Measurements from ENCODE around the gene GREB1.

Gene GREB1

DNA sequence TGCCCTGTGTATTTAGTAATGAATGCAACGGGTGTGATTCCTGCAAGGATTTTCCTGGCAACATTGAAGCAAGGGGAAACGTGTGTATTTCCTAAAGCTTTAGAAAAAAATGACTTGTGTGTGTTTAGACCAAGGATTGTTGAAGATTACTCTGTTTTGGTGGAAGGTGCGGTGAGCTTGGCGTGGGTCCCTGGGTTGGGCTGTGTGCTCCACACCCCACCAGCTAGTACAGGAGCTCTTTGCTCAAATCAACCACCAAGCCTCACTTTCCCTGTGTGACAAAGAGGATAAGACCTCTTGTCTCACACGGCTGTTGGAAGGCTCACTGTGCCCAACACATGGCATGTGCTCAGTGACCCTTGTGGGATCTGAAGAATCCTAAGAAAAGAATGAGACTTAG is 21.4 kb upstream of the GREB1 start:
- no peak for DNase-seq (ENCODE audit: low spot score)

DNA sequence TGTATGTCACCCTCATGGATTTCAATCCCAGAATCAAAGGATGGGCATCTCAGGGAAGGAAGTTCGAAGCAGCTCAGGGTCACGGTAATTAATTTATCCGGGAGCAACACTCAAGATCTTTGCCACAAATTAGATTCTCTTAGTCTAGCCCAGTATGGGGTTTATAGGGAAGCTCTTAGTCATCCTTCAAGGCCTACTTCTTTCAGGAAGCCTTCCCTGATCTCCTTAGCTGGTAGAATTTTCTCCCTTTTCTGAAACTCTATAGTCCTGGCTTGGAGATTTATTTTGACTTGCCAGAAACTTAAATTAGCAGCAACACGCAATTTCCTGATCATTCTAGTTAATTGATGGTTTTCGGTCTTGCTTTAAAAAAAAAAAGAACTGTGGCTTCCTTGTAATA is 20.5 kb upstream of the GREB1 start:
- no peak for DNase-seq (ENCODE audit: low spot score)

DNA sequence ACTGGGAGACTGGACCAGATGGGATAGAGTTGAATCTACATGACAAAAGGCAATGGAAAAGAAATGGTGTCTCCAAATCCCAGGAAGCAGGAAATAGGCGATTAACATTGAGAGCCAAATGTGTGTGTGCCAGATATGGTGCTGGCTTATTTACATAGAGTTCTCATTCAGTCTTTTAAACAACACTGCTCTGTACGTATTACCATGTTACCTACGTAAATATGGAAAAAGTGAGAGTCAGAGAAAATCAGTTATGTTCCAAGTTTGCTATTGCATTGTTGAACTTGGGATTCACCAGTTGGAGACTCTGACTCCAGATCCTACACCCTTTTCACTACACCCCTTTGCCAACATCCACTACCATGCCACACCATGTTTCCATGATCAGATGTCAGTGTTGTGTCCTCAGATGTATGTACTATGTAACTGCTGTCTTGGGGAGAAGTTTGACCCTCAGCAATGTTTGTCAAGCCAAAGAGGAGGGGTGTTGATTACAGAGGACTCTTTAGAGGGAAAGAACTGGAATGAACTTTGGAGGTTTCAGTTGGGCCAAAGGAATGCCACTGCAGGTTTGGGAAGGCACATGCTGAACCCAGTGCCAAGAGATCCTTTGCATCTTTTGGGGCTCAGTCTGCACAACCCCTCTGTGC is 19.6 kb upstream of the GREB1 start:
- DNase-seq (ENCODE audit: low spot score) = no peak

DNA sequence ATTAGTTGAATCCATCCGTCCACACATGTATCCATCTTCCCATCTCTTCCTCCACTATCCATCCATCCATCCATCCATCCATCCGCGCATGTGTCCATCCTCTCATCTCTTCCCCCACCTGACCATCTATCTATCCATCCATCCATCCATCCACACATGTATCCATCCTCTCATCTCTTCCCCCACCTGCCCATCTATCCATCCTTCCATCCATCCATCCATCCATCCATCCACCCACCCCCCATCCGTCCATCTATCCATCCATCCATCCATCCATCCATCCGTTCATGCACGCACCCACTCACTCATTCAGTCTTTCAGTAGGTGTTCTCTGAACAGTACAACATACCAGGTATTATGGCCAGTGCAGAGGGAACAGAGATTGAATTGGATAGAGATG is 18.9 kb upstream of the GREB1 start:
- DNase-seq (ENCODE audit: low spot score) = no peak

DNA sequence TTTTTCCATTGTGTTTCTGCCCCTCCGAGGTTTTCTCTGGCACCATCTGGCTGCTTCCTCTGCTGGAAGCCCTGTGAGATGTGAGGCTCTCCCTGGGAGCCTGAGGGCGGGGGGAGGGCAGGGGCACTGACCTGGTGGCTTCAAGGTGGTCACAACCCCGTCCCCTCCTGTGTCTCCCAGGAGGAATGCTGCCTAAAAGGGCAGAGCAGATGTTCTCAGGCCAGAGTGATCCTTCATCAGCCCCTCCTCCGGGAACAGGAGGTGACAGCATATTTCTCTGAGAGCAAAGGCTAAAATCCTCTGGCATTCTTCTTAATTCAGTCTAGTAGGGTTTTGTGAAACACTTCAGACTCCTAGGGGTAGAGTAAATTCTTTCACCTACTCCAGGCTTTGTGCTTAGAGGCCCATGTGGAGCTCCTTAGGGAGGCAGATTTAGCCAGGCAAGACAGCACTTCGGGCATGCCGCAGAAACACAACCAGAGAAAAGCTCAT is 18.3 kb upstream of the GREB1 start:
- no peak for DNase-seq (ENCODE audit: low spot score)

DNA sequence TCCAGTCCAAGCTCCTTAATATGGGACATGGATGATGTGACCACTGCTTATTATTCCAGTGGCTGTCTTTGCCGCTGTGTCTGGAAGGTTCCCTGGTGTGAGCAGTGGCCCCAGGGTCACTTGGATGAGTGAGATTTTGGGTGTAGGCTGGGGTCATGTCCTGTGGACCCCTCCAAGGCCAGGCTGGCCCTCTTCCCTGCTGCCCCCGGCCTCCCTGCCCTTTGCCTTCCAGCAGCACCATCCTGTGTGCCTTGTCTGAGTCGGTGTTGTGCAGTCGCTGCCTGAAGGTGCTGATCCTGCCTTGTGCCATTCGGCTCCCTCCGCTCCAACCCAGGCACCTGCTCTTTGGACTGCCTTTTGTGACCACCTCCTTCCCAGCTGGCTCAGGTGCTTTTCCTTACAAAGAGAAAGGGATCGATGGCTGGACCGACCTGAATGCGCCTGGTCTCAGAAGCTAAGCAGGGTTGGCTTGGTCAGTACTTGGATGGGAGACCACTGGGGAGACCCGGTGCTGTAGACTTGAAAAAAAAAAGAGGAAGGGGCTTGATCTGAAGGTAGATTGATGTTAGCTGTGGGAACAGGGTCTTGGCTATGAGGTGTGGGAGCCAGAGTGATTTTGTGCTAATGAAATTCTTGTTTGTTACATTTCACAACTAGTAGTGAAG is 16.7 kb upstream of the GREB1 start:
- no peak for DNase-seq (ENCODE audit: low spot score)

DNA sequence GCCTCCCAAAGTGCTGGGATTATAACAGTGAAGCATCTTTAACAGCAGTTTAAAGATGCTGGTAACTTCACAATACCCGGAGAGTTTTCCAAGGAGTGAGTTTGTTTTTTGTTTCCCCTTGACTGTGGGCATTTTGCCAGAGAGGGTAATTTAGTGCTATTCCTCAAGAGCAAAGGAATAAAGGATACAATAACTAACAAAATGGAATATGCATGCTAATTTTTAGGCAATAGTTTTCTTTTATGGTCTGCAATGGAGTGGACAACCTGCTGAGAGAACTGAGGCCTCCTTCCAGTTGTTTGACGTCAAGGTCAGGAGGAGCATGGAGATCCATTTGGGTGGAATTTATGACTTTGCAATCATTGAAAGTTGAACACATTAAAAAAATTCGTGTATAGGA is 15.9 kb upstream of the GREB1 start:
- DNase-seq (ENCODE audit: low spot score) = no peak

DNA sequence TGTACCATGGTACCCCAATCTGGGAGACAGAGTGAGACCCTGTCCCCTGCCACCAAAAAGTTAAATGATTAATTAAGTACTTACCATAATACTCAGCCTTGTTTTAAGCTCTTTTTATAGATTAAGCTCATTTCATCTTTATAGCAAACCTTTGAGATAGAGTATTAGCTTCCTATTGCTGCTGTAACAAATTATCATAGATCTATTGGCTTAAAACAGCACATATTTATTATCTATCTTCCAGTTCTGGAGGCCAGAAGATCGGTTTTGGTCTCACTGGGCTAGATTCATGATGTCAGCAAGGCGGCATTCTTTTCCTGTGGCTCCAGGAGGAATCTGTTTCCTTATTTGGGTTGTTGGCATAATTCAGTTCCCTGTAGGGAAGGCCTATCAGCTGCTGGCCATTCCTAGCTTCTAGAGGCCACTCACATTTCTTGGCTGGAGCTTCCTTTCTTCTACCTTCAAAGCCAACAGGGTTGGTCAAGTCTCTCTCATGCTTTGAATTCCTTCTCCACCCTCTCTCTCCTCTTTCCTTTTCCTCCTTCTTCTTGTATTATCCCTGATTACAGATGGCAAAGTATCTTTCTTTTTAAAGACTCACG is 13.7 kb upstream of the GREB1 start:
- no peak for DNase-seq (ENCODE audit: low spot score)

DNA sequence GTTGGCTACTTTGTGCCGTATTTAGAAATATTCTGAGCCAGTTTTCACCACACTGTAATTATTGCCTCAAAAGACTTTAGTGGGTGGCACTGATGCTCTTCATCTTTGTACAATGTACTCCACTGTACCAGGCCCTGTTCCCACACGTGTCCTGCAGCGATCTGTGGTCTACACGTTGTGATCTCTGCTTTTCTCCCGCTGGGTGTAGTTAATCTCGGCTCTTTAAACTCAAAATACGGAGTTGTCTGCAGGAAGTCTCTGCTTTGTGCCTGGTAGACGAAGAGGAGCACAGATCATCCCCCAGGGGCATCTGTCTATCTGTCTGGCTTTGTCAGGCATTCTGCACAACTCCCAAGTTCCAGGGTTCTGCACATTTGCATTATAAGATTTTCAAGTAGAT is 12.1 kb upstream of the GREB1 start:
- no peak for DNase-seq (ENCODE audit: low spot score)

DNA sequence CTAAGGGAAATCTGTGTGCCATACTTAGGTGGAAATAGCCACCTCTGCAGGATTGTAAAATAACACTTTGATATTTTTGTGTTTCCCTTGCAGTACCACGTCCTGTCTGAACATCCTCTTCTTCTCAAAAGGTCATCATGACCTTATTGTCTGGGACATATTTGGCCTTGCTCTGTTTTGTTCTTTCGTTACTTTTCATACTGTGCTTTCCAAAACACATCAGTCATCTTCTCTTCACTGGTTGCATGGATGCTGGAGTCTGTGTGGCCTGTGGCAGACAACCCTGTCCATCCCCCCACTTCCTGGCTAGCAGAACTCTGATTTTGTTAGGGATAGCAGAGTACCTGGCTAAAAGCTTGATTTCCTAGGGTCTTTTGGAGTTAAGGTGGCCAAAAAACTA is 9.4 kb upstream of the GREB1 start:
- DNase-seq (ENCODE audit: low spot score) = no peak

DNA sequence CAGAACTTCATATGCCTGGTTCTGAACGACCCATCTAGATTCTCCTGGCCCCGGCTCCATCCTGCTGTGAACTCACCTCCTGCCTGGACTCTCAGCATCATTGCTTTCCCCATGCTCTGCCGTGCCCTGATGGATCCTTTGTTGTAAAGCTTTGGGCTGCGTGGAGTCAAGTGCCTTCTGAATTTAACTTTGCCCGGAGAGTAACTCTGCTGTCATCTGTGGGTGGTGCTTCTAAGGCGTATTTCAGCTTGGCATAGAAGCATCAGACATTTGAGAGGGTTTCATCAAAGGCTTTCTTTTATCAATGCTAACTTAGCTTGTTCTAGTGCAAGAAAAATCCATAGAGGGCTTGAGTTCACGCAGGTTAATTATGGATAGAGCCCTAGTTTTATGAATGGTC is 8.1 kb upstream of the GREB1 start:
- no peak for DNase-seq (ENCODE audit: low spot score)

DNA sequence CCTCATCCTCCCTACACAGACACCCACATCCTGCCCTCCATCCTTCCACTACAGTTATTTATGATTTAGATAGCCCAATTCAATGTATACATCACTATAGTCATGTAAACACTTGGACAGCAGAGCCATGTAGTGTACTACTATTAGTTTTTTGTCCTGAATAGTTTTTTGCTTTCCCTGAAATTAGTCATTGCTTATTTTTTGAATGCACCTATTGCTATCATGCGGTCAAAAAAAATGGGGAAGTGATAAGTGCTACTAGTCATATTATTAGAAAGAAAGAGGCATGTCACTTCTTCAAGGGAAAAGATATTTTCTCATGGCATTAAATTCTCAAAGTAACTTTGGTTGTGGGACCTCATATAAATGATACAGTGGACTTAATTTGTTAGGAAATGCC is 6.8 kb upstream of the GREB1 start:
- DNase-seq (ENCODE audit: low spot score) = no peak

DNA sequence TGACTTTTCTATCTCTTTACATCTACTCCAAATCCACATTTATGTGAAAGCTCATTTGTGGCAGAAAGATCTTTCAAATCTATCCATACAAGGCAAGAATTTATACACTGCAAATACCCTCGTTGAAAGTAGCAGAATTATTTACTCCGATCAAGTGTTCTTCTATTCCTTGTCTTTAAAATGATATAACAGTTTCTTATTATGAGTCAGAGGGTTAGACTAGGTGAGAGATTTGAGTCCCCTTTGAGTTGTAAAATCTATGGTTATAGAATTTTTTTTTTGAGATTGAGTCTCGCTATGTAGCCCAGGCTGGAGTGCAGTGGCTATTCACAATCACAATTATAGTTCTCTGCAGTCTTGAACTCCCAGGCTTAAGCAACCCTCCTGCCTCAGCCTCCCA is 5.6 kb upstream of the GREB1 start:
- DNase-seq (ENCODE audit: low spot score) = no peak

DNA sequence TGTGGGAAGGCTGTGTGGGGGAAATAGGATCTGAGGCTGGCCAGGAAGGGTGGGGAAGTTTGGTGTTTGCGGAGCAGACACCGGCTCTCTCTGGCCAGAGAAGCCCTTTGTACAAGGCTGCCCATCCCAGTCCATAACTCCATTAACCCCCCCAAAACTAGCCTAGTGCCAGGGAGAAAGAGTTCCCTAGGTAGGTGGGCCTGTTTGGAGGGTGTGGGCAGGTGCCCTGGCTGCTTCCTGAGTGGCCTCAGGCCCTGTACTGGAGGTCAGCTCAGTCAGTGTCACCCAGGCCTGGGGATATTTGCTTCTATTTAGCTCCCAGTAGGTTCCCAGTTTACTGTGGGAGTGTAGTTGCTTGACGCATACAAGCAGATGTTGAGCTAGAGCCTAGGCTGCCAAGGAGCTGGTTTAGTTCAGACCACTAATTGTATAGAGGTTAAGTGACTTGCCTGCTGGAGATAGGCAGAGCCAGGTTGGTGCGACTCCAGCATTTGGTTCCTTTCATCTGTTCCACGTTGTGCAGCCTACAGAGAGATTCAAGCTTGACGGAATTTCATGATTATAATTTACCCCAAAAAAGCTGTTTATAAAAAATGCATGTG is 2.9 kb upstream of the GREB1 start:
- DNase-seq (ENCODE audit: low spot score) = no peak

DNA sequence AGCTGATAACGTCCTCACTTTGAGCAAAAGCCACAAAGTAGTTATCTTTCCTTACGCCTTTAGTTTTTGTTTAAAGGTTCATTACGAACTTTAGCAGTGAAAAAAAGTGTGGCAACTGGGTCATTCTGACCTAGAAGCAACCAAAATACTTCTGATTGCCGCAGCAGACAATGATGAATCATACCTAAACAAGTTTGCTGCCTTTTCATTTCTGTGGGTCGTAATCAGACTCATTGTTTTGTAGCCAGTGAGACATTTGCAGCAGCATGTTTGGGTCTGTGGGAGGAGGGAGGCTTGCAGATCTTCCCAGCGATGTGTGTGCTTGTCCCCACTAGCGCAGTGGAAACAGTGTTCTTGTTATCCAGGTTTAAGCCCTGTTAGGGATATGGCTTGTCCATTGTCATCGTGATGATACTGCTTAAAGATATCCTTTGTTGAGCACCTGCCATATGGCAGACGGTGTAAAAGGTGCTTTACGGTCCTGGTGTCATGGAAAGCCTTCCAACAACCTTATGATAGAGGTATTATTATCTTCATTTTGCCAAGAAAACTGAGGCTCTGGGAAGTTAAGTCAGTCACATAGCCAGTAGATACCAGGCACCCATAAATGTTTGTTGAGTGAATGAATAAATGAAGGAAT is 1.3 kb upstream of the GREB1 start:
- DNase-seq (ENCODE audit: low spot score) = no peak

DNA sequence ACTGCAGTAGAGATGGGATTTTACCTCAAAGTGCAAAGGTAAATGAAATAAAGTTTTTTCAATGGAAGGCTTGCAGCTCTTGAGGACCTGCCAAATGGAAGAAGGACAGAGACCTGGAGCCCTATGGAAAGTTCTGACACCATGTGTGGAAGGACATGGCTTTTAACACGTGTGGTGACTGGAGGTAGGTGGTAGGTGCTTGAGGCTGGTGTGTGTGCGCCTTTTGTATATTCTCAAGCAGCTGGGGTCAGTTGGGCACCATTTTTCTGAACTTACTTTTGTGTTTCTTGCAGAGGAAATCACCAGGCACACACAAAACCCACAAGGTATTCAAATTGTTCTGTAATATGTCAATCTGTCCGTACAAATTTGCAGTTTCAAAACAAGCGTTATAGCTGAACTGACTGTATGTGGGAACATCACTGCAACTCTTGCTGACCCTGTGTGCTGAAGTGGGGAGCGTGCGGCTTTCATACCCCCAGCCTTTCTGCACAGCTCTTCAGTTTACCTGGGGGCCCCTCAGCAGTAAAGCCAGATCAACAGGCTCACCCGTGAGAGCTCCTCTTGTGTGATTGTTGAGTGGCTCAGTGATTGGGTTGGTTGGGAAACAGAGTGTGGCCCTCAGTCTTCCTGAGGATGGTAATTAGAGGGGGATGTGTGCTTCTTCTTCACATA is 363 bp downstream of the GREB1 start:
- no peak for DNase-seq (ENCODE audit: low spot score)

DNA sequence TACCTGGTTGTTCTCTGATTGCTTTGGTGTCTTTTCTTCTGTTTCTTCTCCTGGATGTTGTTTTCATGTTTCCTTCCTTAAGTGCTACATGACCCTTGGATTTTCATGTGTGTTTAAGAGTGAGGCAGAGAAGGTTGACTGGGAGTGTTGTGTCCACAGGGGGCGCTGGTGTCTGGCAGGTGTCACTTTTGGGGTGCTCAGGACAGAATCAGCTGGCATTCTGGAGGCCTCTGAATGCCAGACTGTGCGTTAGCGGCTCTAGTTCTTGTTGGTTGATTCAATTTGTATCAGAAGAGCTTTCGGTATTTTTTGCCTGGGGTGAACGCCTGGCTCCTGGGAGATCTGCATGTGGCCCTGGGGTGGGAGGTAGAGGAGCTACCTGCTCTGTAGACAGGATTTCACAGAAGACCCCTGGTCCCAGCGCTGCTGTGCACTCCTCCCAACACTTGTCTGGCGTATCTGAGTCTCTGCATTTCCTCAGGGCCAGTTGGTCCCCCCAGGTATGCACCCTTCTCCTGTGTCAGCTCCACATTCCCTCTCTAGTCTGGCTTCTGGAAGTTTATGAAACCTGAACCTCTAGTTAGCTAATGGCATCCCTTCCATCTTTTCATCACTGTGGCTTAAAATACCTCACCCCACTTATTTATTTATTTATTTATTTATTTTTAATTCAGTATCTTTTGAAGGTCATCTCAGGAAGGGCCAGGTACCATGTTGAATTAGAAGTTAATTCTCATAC is 1.1 kb downstream of the GREB1 start:
- no peak for DNase-seq (ENCODE audit: low spot score)

DNA sequence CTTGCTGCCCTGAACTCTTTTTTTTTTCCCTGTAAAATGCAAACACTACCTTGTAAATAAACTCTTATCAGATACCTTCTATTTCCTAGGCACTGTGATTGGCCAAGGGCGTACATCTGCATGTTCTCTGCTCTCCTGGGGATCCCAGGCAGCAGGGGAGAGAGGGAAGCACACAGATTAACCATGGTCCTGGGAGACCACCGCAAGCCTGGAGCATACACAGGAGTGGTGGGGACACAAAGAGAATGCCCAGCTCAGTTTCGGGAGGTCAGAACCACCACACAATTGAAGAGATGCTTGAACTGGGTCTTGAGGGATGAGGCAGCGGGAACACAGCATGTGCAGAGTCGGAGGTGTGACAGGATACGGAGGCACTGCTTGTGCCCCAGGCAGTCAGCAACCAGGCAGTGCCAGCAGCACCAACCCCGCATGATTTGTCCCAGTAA is 2.1 kb downstream of the GREB1 start:
- DNase-seq (ENCODE audit: low spot score) = peak; percentile 57

DNA sequence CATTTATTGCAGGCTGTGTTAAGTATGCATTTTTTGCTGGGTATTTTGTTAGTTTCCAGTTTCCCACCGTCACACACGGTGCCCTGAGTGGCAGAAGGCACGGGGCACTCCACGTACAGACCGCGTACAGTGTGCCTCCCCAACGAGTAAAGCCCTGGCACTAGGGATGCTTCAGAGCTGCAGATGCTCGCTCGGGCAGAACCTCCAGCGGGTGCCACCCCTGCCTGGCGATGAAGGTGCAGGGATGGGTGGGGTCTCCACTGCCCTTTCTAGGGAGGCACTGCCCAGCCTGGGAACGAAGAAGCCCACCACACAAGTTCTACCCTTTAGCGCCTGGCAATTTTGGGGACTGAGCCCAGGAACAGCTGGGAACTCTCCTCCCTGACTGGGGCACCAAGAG is 4.1 kb downstream of the GREB1 start:
- DNase-seq (ENCODE audit: low spot score) = no peak

DNA sequence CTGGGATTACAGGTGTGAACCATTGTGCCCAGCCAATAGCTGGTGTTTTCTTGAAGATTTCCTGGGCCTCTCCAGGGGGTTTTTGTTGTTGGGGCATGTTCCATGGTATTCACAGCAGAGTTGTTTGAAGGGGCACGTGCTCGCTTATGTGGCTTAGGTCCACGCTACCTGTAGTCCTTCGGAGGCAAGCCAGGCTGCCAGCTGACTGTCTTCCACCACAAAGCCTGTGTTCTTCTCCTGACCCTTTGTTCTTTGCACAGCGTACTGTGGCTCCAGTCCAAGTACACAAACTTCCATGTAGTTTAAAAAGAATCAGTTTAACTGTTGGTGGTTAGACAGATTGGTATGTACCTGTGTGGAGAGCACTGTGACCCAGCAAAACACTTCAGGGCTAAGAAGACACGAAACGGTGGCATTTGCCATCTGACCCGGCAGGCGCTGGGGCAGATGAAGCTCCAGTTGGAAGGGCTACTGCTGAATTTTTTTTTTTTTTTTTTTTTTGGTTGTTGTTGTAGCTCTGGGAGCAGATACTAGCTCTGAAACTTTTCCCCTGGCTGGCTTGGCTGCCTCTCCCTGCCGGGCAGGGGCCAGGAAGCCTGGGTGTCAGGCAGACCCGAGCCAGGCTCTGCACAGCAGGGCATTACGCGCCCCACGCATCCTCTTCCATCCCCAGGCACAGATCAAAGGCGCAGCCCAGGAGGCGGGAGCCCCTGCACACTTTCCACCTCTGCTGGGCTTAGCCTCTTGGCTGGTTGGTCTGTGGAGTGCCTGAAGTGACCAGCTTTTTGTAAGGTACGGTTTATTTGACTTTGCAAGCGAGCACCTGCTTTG is 5.7 kb downstream of the GREB1 start:
- no peak for DNase-seq (ENCODE audit: low spot score)

Data from HuH-7 (cell line).